IMR-90 (cell line): ENCODE measurements around the gene PCID2.

ENCODE experiments used
- BHLHE40 ChIP-seq: fragments of 150-350 bp; IDR thresholded peaks from 2 replicates; pipeline ENCODE4 v1.6.1; 2016; ENCODE audit warnings: mild to moderate bottlenecking, low read depth, low read length
- CEBPB ChIP-seq: IDR thresholded peaks from 2 replicates; pipeline ENCODE4 v1.6.1; 2012; ENCODE audit warnings: low read depth, low read length, improper control_type of control experiment
- CHD1 ChIP-seq: IDR thresholded peaks from 2 replicates; pipeline ENCODE4 v1.6.1; 2012; ENCODE audit warnings: low read depth, low read length, improper control_type of control experiment
- CTCF ChIP-seq: conservative IDR thresholded peaks from 2 replicates; pipeline ENCODE4 v1.5.1; 2012; ENCODE audit warnings: mild to moderate bottlenecking, low read depth, low read length, improper control_type of control experiment
- ELK1 ChIP-seq: fragments of 150-350 bp; IDR thresholded peaks from 2 replicates; pipeline ENCODE4 v1.6.1; 2016; ENCODE audit warnings: low read depth, mild to moderate bottlenecking, low read length, moderate library complexity, borderline replicate concordance
- FOS ChIP-seq: fragments of 150-350 bp; IDR thresholded peaks from 2 replicates; pipeline ENCODE4 v1.6.1; 2016; ENCODE audit warnings: low read depth, low read length
- MAFK ChIP-seq: IDR thresholded peaks from 2 replicates; pipeline ENCODE4 v1.6.1; 2012; ENCODE audit warnings: low read depth, low read length, improper control_type of control experiment
- MAZ ChIP-seq: IDR thresholded peaks from 2 replicates; pipeline ENCODE4 v1.6.1; 2012; ENCODE audit warnings: low read depth, mild to moderate bottlenecking, low read length, improper control_type of control experiment, moderate library complexity, borderline replicate concordance
- MXI1 ChIP-seq: IDR thresholded peaks from 2 replicates; pipeline ENCODE4 v1.6.1; 2012; ENCODE audit warnings: low read depth, mild to moderate bottlenecking, low read length, moderate library complexity, borderline replicate concordance
- POLR2A ChIP-seq: IDR thresholded peaks from 2 replicates; pipeline ENCODE4 v1.6.1; 2012; ENCODE audit warnings: mild to moderate bottlenecking, low read depth, low read length
- RAD21 ChIP-seq: IDR thresholded peaks from 2 replicates; pipeline ENCODE4 v1.6.1; 2012; ENCODE audit warnings: low read length, improper control_type of control experiment
- RCOR1 ChIP-seq: IDR thresholded peaks from 2 replicates; pipeline ENCODE4 v1.6.1; 2012; ENCODE audit warnings: mild to moderate bottlenecking, low read length, improper control_type of control experiment; ENCODE audit not compliant: insufficient replicate concordance
- SMC3 ChIP-seq: fragments of 150-350 bp; IDR thresholded peaks from 2 replicates; pipeline ENCODE4 v1.6.1; 2016; ENCODE audit warnings: low read depth, mild to moderate bottlenecking, antibody characterized with exemption, low read length, moderate library complexity
- USF2 ChIP-seq: fragments of 150-350 bp; IDR thresholded peaks from 2 replicates; pipeline ENCODE4 v1.6.1; 2017; ENCODE audit warnings: mild to moderate bottlenecking, antibody characterized with exemption, low read length, low read depth

GRCh38 chr13:113232208-113233003, 23.9 kb upstream of the PCID2 start:
- TF ChIP-seq CTCF: no peak
- TF ChIP-seq RCOR1: no peak
- TF ChIP-seq ELK1: no peak
- no peak for TF ChIP-seq POLR2A
- TF ChIP-seq BHLHE40: no peak
- TF ChIP-seq CEBPB: no peak
- no peak for TF ChIP-seq USF2
- TF ChIP-seq MAFK: no peak
- no peak for TF ChIP-seq FOS
- TF ChIP-seq CHD1: no peak
- no peak for TF ChIP-seq RAD21
- no peak for TF ChIP-seq MXI1
- no peak for TF ChIP-seq MAZ
- TF ChIP-seq SMC3: no peak
